Stimulated activated CD4-positive, alpha-beta T cell treated with anti-CD3 and anti-CD28 coated beads, Interleukin-2, amount 100 ng/mL, for 48 hours (primary cell): Measurements from ENCODE around the gene KIAA1328.
"Not testable (repeated sequence)": the region's sequence is repeated elsewhere in the genome, so short reads cannot be mapped to it uniquely, and the experiment has no call there.

ENCODE experiments used
- DNase-seq, 2 donors: peaks; one replicate each; pipeline ENCODE4 v3.0.0-alpha.2; 2020

The KIAA1328 gene

DNA sequence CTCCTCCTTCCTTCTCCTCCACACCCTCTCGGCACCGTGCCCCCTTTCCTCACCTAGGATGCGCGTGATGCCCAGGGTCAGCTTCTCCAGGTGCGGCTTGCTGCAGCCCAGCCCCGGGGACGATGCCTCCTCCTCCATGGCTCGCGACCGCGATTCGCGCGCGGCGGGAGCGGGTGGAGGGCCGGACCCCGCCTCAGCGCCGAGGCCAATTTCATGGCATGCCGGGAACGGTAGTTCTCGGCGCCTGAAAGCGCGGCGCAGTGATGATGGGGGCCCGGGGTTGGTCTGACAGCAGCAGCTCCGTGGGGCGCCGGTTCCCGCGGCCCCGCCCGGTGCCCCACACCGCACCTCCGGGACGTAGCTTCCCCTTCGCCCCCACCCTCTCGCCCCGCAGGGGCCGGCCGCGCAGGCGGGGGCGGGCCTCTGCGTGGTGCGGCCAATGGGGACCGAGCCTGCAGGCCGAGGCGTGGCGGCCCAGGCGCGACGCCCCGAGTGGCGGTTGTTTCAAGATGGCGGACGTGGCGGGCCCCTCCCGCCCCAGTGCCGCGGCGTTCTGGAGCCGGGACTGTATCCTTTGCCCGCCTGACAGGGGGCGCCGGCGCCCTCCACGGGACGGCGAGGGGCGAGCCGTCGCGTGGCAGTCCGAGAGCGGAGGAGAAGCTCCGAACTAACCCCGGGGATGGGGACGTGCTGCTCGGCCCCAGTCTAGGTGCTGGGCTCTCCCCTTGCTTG, at the start of gene KIAA1328, which contains the start of gene TPGS2:
TSS of gene KIAA1328 (plus strand) at position 498 of the 732 bp plus-strand sequence. CDS start at position 510, 12 bp downstream.
TSS of gene TPGS2 (minus strand) at position 373 of the 732 bp plus-strand sequence. CDS start at position 138, 235 bp downstream.
- peak; percentile 76 to 77 for DNase-seq

GRCh38 chr18:36780748-36781147, 48.2 kb upstream of the KIAA1328 start:
- no peak for DNase-seq

- DNase-seq = no peak
These were observed 46.2 kb upstream of the KIAA1328 start for GRCh38 chr18:36782710-36783109.

DNA sequence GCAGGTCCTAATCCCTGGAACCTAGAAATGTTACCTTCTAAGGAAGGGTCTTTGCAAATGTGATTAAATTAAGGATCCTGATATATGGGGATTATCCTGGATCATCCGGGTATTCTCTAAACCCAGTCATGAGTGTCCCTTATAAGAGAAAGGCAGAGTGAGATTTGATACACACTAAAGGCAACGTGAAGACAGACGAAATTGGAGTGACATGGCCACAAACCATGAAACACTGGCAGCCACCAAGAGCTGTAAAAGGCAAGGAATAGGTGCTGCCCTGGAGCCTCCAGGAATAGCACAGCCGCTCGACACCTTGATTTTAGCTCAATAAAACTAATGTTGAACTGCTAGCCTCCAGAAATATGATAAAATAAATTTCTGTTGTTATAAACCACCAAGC, 45.1 kb upstream of the KIAA1328 start:
- DNase-seq = no peak

DNA sequence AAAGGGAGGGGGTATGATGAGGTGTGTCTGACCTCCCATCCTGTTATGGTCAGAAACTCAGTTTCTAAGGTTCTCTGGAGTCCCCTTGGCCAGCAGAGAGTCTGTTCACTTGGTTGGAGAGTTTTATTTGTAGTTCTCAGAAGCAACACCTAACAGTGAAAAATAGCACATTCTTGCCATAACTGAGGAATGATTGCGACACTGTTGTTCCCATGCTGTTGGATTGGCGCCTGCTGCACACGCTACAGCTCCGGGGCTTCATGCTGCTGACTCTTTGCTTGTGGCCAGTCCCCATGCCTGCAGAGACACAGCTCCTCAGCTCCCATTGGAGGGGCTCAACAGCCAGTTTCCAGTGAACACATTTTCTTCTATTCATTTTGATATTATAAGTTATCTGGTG, 42.2 kb upstream of the KIAA1328 start:
- DNase-seq = no peak

GRCh38 chr18:36792634-36793283, 36.2 kb upstream of the KIAA1328 start:
- no peak for DNase-seq

- DNase-seq = no peak
These were observed 30.0 kb upstream of the KIAA1328 start for GRCh38 chr18:36798738-36799473.

GRCh38 chr18:36805105-36805504, 23.8 kb upstream of the KIAA1328 start:
- no peak for DNase-seq

DNA sequence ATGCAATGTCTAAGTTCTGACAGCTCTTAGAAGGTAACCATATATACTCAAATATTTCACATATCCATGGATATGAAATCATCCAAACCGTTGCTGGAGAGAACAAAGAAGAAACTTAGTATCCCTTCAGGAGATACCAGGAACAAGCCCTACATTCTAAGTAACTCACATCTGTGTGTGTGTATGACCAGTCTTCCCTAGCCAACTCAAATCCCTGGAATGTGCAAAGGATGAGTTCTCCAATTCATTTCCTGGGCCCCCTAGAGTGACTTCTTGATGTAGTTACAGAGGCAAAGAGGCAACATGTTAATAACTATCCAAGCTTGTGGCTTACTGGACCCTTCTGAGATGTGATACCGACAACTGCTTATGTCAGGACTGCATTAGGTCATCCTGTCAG, 20.2 kb upstream of the KIAA1328 start:
- no peak for DNase-seq

DNA sequence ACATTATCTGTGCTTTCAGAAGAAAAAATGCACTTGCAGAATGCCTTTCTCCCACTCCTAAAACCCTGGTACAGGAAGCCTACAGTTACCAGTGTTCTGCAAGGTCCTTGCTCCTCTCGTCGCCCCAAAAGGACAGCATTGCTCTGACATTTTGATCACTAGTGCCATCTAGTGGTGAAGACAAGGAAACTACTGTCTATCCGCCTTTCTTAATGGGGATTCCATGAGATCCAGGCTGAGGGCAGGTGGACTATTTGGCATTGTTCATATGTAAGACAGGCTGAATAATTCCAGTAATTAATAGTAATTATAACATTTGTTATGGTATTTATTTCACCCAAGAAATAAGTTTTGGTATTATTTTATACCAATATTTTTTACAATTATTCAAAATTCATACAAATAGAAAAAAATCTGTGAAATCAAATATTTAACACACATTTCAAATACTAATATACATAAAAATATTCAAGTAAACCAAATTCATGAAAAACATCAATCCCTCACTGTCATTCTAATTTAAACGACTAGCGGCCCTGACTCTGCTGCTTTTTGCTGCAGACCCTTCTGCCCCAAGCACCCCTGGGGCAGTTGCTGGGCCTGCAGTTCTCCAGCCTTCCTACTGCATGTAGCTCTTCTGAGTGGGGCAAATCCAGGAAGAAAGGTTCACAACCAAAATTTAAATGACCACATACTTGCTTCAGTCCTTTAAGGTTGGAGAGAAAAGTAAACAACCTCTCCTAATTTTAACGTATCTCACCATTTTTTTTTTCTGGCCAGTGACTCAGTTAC, 19.1 kb upstream of the KIAA1328 start:
- DNase-seq = peak; percentile 8 to 11

DNA sequence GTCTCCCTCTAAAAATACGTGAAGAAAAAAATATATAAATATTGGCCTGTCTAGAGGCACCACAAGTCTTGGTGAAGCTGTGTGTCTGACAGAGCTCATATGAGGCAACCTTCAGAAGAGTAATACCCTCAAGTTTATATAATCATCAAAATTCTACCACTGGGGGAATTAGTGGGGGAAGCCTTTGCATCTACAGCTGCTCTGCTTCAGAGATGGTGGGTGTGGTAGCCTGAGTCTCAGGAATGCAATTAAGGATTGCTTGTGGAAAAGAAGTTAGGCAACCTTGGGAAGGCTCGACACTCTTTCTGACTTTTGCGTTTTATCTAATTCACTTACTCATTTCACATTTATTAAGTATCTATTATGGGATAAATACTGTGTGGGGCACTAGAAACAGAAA, 17.5 kb upstream of the KIAA1328 start:
- DNase-seq = no peak

GRCh38 chr18:36811955-36812354, 17.0 kb upstream of the KIAA1328 start:
- DNase-seq = no peak

GRCh38 chr18:36812678-36813077, 16.2 kb upstream of the KIAA1328 start:
- DNase-seq = no peak

DNA sequence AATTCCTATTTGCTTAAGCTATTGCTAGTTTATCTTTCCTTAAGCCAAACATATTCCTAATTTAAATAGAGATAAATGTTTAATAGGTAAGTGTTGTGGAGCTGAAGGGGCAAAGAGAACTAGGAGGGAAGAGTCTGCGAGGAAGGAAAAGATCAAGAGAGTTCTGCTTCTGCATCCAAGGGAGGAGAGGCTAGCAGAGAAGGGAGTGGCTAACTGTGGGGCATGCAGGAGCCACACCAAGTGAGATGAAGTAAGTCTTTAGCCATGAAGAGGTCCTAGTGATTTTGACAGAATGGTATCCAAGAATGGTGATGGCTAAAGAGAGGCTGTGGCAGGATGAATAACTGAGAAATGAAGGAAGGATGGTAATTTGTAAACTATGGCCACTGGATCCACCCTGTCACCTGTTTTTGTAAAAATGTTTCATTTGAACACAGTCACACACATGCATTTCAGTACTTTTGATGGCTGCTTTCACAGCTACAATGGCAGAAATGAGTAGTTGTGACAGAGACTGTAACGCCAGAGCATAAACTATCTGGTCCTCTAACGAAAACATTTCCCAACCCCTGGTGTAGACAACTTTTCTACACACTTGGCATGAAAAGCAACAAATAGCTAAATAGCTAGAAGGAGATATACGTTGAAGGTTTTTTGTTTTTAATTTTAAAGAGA, 15.7 kb upstream of the KIAA1328 start:
- DNase-seq = no peak

DNA sequence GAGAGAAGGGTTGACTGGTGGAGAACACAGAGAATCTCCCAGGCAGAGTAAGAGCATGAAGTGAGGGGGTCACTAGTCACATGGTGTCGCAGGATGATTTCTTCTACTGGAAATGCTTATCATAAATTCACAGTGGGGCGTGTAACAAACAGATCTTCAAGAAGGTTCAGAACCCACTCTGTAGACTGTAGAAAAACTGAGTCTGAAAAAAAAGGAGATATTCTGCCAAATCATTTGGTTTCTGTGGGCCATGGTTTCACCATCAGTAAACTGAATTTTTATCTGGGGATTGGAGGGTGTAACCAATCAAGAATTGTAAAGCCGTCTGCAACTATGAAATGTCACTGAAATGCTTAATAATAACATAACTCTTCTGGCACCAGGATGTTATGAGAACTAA, 15.1 kb upstream of the KIAA1328 start:
- no peak for DNase-seq

DNA sequence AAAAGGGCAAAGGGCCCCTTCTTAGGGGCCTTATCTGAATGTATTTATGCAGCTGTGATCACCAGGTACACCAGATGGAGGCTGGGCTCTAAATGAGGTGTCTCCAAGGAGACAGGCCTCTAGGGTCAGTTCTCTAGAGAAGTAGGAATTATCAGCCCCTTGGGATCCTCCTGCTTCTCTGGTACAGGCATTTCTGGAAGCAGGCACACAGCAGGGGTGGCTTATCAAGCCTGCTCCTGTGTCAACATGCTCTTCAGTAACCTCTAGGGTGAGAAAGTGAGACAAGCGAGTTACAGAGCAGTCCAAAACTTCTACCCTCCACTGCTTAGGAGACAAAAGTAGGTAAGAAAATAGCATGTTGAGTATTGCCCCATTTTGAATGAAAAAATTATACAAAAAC, 13.9 kb upstream of the KIAA1328 start:
- DNase-seq = no peak

DNA sequence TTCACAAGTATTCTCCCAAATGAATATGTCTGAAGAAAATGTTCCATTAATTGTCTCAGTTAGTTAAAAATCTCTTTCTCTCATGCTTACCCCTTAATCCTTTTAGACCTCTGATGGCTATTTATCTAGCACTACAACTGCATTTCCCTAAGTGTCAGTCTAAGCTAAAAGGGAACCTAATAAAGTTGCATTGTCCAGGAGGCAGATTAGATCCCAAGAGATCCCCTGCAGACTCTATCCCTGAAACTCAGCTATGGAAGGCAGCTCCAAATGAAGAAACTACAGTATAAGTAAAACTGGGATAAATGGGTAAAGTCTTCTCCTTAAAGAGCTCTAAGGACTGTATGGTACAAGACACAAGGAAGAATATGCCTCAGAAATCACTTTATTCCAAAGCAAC, 12.8 kb upstream of the KIAA1328 start:
- not testable (repeated sequence) for DNase-seq

DNA sequence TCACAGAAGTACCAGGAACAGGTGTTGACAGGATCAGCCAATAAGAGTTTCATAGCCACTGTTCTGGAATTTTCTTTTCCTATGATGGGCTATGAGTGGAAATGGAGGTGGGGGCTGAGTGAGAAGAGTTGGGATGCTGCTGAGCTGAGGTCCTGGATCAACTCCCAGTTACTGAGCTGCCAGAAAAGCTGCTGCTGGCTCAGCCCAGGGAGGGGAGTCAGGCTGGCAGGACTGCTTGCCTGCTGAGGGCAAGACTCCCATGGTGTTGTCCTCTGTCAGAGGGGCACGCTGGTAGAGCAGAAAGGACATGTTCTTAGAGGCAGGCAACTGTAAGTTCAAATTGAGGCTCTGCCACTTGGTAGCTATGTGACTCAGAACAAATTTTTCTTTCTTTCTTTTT, 11.9 kb upstream of the KIAA1328 start:
- no peak for DNase-seq

GRCh38 chr18:36818652-36819051, 10.3 kb upstream of the KIAA1328 start:
- no peak for DNase-seq

DNA sequence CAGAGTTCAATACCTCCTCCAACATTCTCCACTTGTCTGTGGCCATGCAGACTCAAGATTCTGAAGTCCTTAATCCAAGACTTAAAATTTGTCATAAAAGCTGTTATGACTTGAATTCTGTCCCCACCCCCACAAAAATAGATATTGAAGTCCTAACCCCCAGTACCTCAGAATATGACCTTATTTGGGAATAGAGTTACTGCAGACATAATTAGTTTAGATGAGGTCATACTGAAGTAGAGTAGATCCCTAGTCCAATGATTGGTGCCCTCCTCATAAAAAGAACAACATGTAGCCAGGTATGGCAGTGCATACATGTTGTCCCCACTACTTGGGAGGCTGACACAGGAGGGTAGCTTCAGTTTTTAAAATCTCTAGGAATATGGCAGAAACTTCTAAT, 9.3 kb upstream of the KIAA1328 start:
- no peak for DNase-seq

GRCh38 chr18:36821681-36822080, 7.2 kb upstream of the KIAA1328 start:
- DNase-seq = no peak

DNA sequence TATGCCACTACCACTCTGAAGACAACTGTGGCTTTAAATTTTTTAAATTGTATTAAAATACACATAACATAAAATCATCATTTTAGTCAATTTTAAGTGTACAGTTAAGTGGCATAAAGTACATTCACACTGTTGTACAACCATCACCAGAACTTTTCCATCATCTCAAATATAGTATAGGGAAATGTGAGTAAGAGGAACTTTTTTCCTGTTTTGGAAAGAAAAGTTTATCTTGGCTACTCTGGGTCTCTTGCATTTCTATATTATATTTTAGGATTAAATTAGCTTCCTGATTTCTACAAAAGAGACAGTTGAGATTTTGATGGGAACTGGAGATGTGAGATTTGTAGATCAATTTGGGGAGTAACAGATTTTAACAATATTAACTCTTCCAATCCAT, 3.4 kb upstream of the KIAA1328 start:
- no peak for DNase-seq
